ENCODE measurements around the gene HSPA1L. TPM values are rescaled to one million over a fixed set of nuclear protein-coding genes. Genes with fewer than 3 reads are reported as not detected.
"Not testable (repeated sequence)": the region's sequence is repeated elsewhere in the genome, so short reads cannot be mapped to it uniquely, and the experiment has no call there.

HSPA1L gene
- total RNA-seq, 1 experiment from 2014 or later = 0.14 TPM

- Histone ChIP-seq H3K4me3 (no peak overlapping the region), H3K36me3 (no peaks in the 10 kb centered on the region), H3K9me3 (replicated peaks) (no peaks in the 10 kb centered on the region), H3K27me3 (no peaks in the 10 kb centered on the region), H3K27ac (no peak overlapping the region), H3K4me1 (no peaks in the 10 kb centered on the region)
- no peak for DNase-seq
These were observed 32.3 kb upstream of the HSPA1L start for GRCh38 chr6:31847276-31847978.

GRCh38 chr6:31844507-31844906, 29.4 kb upstream of the HSPA1L start:
- Histone ChIP-seq H3K4me1 (no peaks in the 10 kb centered on the region), H3K27ac (no peak overlapping the region), H3K4me3 (no peak overlapping the region), H3K36me3 (peaks cover 14% of the 10 kb centered on the region), H3K9me3 (replicated peaks) (no peaks in the 10 kb centered on the region), H3K27me3 (no peaks in the 10 kb centered on the region)
- no peak for DNase-seq

GRCh38 chr6:31842053-31842452, 27.0 kb upstream of the HSPA1L start:
- Histone ChIP-seq H3K4me3 (no peak overlapping the region), H3K27ac (no peak overlapping the region), H3K9me3 (replicated peaks) (no peaks in the 10 kb centered on the region), H3K36me3 (peaks cover 39% of the 10 kb centered on the region), H3K27me3 (no peaks in the 10 kb centered on the region), H3K4me1 (peaks cover 5% of the 10 kb centered on the region)
- DNase-seq = no peak

GRCh38 chr6:31839779-31840126, 24.7 kb upstream of the HSPA1L start:
- not testable (repeated sequence) for H3K9me3 ChIP-seq (replicated peaks); H3K27me3 ChIP-seq; DNase-seq; H3K4me1 ChIP-seq; H3K27ac ChIP-seq; H3K4me3 ChIP-seq
- peaks cover 51% of the 10 kb centered on the region for H3K36me3 ChIP-seq

GRCh38 chr6:31838968-31839367, 23.9 kb upstream of the HSPA1L start:
- Histone ChIP-seq H3K36me3 (peaks cover 51% of the 10 kb centered on the region), H3K4me3 (no peak overlapping the region)
- DNase-seq = no peak

GRCh38 chr6:31838114-31838553, 23.1 kb upstream of the HSPA1L start:
- DNase-seq; H3K4me3 ChIP-seq; H3K9me3 ChIP-seq (replicated peaks); H3K4me1 ChIP-seq; H3K27ac ChIP-seq; H3K27me3 ChIP-seq: not testable (repeated sequence)
- peaks cover 51% of the 10 kb centered on the region for H3K36me3 ChIP-seq

More at GRCh38 chr6:31838968-31839367, 23.9 kb upstream of the HSPA1L start:
- no peak overlapping the region for H3K27ac ChIP-seq
- H3K27me3 ChIP-seq = no peaks in the 10 kb centered on the region
- H3K4me1 ChIP-seq = peaks cover 9% of the 10 kb centered on the region
- H3K9me3 ChIP-seq (replicated peaks) = no peaks in the 10 kb centered on the region

GRCh38 chr6:31837369-31838113, 22.5 kb upstream of the HSPA1L start:
- Histone ChIP-seq H3K27ac (no peak overlapping the region), H3K4me1 (peaks cover 9% of the 10 kb centered on the region), H3K36me3 (peaks cover 51% of the 10 kb centered on the region), H3K4me3 (peak overlapping the region; percentile 93), H3K27me3 (no peaks in the 10 kb centered on the region), H3K9me3 (replicated peaks) (no peaks in the 10 kb centered on the region)
- no peak for DNase-seq

GRCh38 chr6:31836474-31837368, 21.6 kb upstream of the HSPA1L start:
- peaks cover 51% of the 10 kb centered on the region for H3K36me3 ChIP-seq
- H3K27ac ChIP-seq = no peak overlapping the region; the same call in 1 of the 2 replicates
- H3K9me3 ChIP-seq (replicated peaks) = no peaks in the 10 kb centered on the region
- DNase-seq = no peak
- H3K27me3 ChIP-seq = no peaks in the 10 kb centered on the region
- H3K4me1 ChIP-seq = peaks cover 9% of the 10 kb centered on the region
- H3K4me3 ChIP-seq = peak overlapping the region; percentile 93

- peak overlapping the region; percentile 93 for H3K4me3 ChIP-seq
- H3K27ac ChIP-seq = peak overlapping the region; percentile 14; the same call in 1 of the 2 replicates
- H3K4me1 ChIP-seq = peaks cover 9% of the 10 kb centered on the region
- H3K36me3 ChIP-seq = peaks cover 51% of the 10 kb centered on the region
- no peaks in the 10 kb centered on the region for H3K27me3 ChIP-seq
- no peak for DNase-seq
- H3K9me3 ChIP-seq (replicated peaks) = no peaks in the 10 kb centered on the region
These were observed 21.0 kb upstream of the HSPA1L start for GRCh38 chr6:31836047-31836473.

- H3K27me3 ChIP-seq = no peaks in the 10 kb centered on the region
- peaks cover 38% of the 10 kb centered on the region for H3K36me3 ChIP-seq
- no peaks in the 10 kb centered on the region for H3K9me3 ChIP-seq (replicated peaks)
- DNase-seq = peak; percentile 92 to 94
- peaks cover 9% of the 10 kb centered on the region for H3K4me1 ChIP-seq
- peak overlapping the region; percentile 93 for H3K4me3 ChIP-seq
- peak overlapping the region; percentile 98 for H3K27ac ChIP-seq
These were observed 19.5 kb upstream of the HSPA1L start for GRCh38 chr6:31834367-31835250.

- Histone ChIP-seq H3K9me3 (replicated peaks) (no peaks in the 10 kb centered on the region), H3K4me3 (no peak overlapping the region), H3K27ac (no peak overlapping the region), H3K27me3 (no peaks in the 10 kb centered on the region), H3K4me1 (no peaks in the 10 kb centered on the region; the same call in 1 of the 2 replicates), H3K36me3 (peaks cover 8% of the 10 kb centered on the region)
- DNase-seq = no peak
These were observed 16.5 kb upstream of the HSPA1L start for GRCh38 chr6:31831350-31832215.

- no peak overlapping the region for H3K27ac ChIP-seq
- DNase-seq = no peak
- no peaks in the 10 kb centered on the region for H3K9me3 ChIP-seq (replicated peaks)
- peak overlapping the region; percentile 56 for H3K4me3 ChIP-seq
- H3K27me3 ChIP-seq = no peaks in the 10 kb centered on the region
- H3K36me3 ChIP-seq = peaks cover 1% of the 10 kb centered on the region
- H3K4me1 ChIP-seq = no peaks in the 10 kb centered on the region
These were observed 15.8 kb upstream of the HSPA1L start for GRCh38 chr6:31830886-31831335.

- DNase-seq = peak in 1 of 2 experiments; percentile 55
These were observed 14.7 kb upstream of the HSPA1L start for GRCh38 chr6:31829633-31830283.

More at GRCh38 chr6:31829633-31830283, 14.7 kb upstream of the HSPA1L start:
- Histone ChIP-seq H3K9me3 (replicated peaks) (no peaks in the 10 kb centered on the region), H3K27me3 (no peaks in the 10 kb centered on the region), H3K36me3 (no peaks in the 10 kb centered on the region), H3K27ac (no peak overlapping the region), H3K4me1 (no peaks in the 10 kb centered on the region), H3K4me3 (peak overlapping the region; percentile 56)
